ENCODE measurements around the gene GPD2. TPM values are rescaled to one million over a fixed set of nuclear protein-coding genes. Genes with fewer than 3 reads are reported as not detected.

Gene GPD2
- total RNA-seq, 1 donor: 59.7 TPM

DNA sequence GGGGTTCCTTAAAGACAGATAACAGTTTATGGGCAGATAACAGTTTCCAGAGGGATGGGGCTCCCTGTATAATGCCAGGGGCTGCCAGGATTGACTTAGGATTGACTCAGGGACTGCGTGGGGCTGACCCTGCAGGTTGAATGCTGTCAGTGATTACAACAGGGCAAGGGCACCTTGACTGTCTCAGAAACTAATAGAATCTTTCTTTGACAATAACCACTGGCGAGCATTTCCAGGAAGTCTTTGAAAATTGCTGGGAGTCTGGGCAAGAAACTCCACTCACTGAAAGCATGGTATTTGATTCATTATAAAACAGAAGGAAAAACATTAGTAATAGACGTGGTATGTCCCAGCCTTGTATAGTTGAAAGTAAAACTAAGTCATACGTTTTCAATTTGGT is 101.0 kb downstream of the GPD2 start:
- Histone ChIP-seq H4K20me1 (ENCODE audit: insufficient read depth, low read length) (no peaks in the 10 kb centered on the region), H3K9me3 (ENCODE audit: low read depth, low read length) (no peaks in the 10 kb centered on the region), H3K27me3 (ENCODE audit: insufficient read depth, low read length) (no peaks in the 10 kb centered on the region), H3K36me3 (ENCODE audit: insufficient read depth, low read length) (no peaks in the 10 kb centered on the region), H3K27ac (ENCODE audit: low read depth, low read length) (peak overlapping the region; percentile 40), H3K4me2 (ENCODE audit: insufficient read depth, low read length) (peak overlapping the region; percentile 65), H3K4me1 (ENCODE audit: insufficient read depth, low read length) (peaks cover 29% of the 10 kb centered on the region), H3K4me3 (ENCODE audit: insufficient read depth, low read length) (no peak overlapping the region), H2AFZ (ENCODE audit: low read length) (no peak overlapping the region), H3K79me2 (ENCODE audit: insufficient read depth, low read length) (no peaks in the 10 kb centered on the region)
- peak; percentile 58 for DNase-seq (ENCODE audit: insufficient read length, low spot score, missing footprints)
- TF ChIP-seq, protein P1, sequence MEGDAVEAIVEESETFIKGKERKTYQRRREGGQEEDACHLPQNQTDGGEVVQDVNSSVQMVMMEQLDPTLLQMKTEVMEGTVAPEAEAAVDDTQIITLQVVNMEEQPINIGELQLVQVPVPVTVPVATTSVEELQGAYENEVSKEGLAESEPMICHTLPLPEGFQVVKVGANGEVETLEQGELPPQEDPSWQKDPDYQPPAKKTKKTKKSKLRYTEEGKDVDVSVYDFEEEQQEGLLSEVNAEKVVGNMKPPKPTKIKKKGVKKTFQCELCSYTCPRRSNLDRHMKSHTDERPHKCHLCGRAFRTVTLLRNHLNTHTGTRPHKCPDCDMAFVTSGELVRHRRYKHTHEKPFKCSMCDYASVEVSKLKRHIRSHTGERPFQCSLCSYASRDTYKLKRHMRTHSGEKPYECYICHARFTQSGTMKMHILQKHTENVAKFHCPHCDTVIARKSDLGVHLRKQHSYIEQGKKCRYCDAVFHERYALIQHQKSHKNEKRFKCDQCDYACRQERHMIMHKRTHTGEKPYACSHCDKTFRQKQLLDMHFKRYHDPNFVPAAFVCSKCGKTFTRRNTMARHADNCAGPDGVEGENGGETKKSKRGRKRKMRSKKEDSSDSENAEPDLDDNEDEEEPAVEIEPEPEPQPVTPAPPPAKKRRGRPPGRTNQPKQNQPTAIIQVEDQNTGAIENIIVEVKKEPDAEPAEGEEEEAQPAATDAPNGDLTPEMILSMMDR (IDR thresholded peaks at IDR 0.05; ENCODE audit: extremely low read depth, low read depth, low read length): no peak

DNA sequence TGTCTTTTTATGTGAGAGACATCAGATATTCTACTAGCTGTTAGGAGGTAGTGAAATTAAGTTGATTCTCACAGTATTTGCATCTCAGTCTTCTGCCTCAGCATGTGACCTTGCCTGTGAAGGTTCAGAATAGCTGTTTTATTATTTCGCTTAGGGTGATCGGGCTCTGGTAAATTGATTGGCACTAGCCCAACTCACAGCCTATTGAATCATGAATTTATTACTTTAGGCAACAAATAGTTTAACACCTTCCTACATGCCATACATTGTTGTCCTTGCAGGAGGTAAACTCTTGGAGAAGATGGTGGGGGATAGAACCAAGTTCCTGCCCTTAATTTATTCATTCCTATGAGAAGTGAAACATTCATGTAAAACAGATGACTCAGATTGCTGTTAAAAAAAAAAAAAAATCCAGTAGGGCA is 101.9 kb downstream of the GPD2 start:
- no peaks in the 10 kb centered on the region for H3K79me2 ChIP-seq (ENCODE audit: insufficient read depth, low read length)
- DNase-seq (ENCODE audit: insufficient read length, low spot score, missing footprints): no peak
- no peak overlapping the region for H2AFZ ChIP-seq (ENCODE audit: low read length)
- no peaks in the 10 kb centered on the region for H3K9me3 ChIP-seq (ENCODE audit: low read depth, low read length)
- H3K27me3 ChIP-seq (ENCODE audit: insufficient read depth, low read length): no peaks in the 10 kb centered on the region
- H3K4me1 ChIP-seq (ENCODE audit: insufficient read depth, low read length): peaks cover 29% of the 10 kb centered on the region
- H4K20me1 ChIP-seq (ENCODE audit: insufficient read depth, low read length): no peaks in the 10 kb centered on the region
- TF ChIP-seq, protein P1 (IDR thresholded peaks at IDR 0.05; ENCODE audit: extremely low read depth, low read depth, low read length): no peak
- no peaks in the 10 kb centered on the region for H3K36me3 ChIP-seq (ENCODE audit: insufficient read depth, low read length)
- H3K27ac ChIP-seq (ENCODE audit: low read depth, low read length): peak overlapping the region; percentile 21
- peak overlapping the region; percentile 17 for H3K4me2 ChIP-seq (ENCODE audit: insufficient read depth, low read length)
- no peak overlapping the region for H3K4me3 ChIP-seq (ENCODE audit: insufficient read depth, low read length)

DNA sequence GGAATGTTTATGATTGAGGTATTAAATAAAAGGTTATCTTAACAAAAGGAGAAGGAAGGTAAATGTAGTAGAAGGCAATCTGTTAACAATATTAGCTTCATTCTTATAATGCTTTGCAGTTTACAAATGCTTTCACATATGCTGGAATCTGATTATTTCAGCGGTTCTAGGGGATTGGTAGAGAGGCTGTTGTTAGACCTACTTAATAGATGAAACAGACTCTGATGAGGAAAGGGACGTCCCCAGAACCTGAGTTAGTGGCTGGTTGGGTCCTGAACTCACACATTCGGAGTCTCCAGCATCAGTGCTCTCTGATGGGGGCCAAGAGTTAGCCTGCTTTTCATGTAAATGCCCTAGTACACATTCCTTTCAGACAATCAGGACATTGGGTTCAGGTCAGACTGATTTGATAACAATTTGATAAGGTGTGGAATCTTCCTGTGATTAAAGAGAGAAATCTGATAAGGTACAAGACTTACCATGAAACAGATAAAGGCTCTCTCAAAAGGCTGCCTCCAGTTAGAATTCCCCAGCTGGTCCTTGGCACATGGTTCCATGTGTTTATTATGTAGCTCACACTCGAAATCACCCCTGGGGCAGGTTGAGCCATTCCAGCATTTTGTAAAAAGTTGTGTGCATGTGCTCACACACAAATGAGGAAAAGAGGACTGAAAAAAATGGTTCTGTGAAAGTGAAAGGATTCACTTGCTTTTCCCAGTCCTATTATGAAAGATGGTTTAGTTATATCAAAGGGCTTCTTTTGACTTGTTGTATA is 103.1 kb downstream of the GPD2 start:
- no peak for DNase-seq (ENCODE audit: insufficient read length, low spot score, missing footprints)
- no peaks in the 10 kb centered on the region for H4K20me1 ChIP-seq (ENCODE audit: insufficient read depth, low read length)

DNA sequence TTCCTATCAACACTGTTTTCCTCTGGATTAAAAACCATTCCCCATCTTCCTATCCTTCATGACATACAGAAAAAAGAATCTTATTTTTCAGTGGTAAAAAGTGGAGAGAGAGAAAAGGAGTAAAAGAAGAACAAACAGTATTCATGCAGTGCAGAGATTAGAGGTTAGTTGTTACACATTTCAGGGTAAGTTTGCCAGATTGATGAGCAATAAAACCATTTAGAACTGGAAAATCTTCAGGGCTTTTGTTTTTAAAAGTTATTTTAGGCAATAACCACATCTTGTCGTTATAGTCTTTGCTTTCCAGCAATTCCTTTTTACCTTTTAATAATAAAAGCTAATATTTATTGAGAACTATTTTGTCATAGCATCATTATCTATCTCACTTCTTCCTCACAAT is 104.5 kb downstream of the GPD2 start:
- Histone ChIP-seq H3K4me2 (ENCODE audit: insufficient read depth, low read length) (peak overlapping the region; percentile 4), H3K36me3 (ENCODE audit: insufficient read depth, low read length) (no peaks in the 10 kb centered on the region), H3K9me3 (ENCODE audit: low read depth, low read length) (no peaks in the 10 kb centered on the region), H3K27ac (ENCODE audit: low read depth, low read length) (no peak overlapping the region), H2AFZ (ENCODE audit: low read length) (no peak overlapping the region), H4K20me1 (ENCODE audit: insufficient read depth, low read length) (no peaks in the 10 kb centered on the region), H3K4me3 (ENCODE audit: insufficient read depth, low read length) (no peak overlapping the region), H3K27me3 (ENCODE audit: insufficient read depth, low read length) (no peaks in the 10 kb centered on the region), H3K4me1 (ENCODE audit: insufficient read depth, low read length) (peaks cover 29% of the 10 kb centered on the region), H3K79me2 (ENCODE audit: insufficient read depth, low read length) (no peaks in the 10 kb centered on the region)
- TF ChIP-seq, protein P1 (IDR thresholded peaks at IDR 0.05; ENCODE audit: extremely low read depth, low read depth, low read length): no peak
- DNase-seq (ENCODE audit: insufficient read length, low spot score, missing footprints): no peak

More for the DNA sequence above, 103.1 kb downstream of the GPD2 start:
- TF ChIP-seq, protein P1 (IDR thresholded peaks at IDR 0.05; ENCODE audit: extremely low read depth, low read depth, low read length): no peak
- Histone ChIP-seq H3K36me3 (ENCODE audit: insufficient read depth, low read length) (no peaks in the 10 kb centered on the region), H3K27me3 (ENCODE audit: insufficient read depth, low read length) (no peaks in the 10 kb centered on the region), H3K4me3 (ENCODE audit: insufficient read depth, low read length) (no peak overlapping the region), H2AFZ (ENCODE audit: low read length) (no peak overlapping the region), H3K27ac (ENCODE audit: low read depth, low read length) (no peak overlapping the region), H3K79me2 (ENCODE audit: insufficient read depth, low read length) (no peaks in the 10 kb centered on the region), H3K4me1 (ENCODE audit: insufficient read depth, low read length) (peaks cover 29% of the 10 kb centered on the region), H3K4me2 (ENCODE audit: insufficient read depth, low read length) (no peak overlapping the region), H3K9me3 (ENCODE audit: low read depth, low read length) (no peaks in the 10 kb centered on the region)

Measured in osteoblast (primary cell).